Epithelial cell of prostate (primary cell): Measurements from ENCODE around the gene FBXL17.

Experiments used
- DNase-seq: peaks from one replicate; pipeline ENCODE4 v3.0.0-alpha.2; 2011; ENCODE audit warnings: low read depth, low spot score
- H3K27ac ChIP-seq: fragments of 450-650 bp; 2 replicates; pipeline ENCODE4 v1.5.1; 2017; ENCODE audit warnings: mild to moderate bottlenecking

FBXL17 gene

GRCh38 chr5:107884871-107885270 is 497.0 kb downstream of the FBXL17 start:
- no peak for DNase-seq
- no peak overlapping the region for H3K27ac ChIP-seq

GRCh38 chr5:107878661-107879060 is 503.2 kb downstream of the FBXL17 start:
- H3K27ac ChIP-seq: no peak overlapping the region
- no peak for DNase-seq

GRCh38 chr5:107876906-107877305 is 505.0 kb downstream of the FBXL17 start:
- no peak overlapping the region for H3K27ac ChIP-seq
- no peak for DNase-seq

- no peak for DNase-seq
- H3K27ac ChIP-seq: no peak overlapping the region
Observed at GRCh38 chr5:107876261-107876660, 505.6 kb downstream of the FBXL17 start.

- no peak overlapping the region for H3K27ac ChIP-seq
- DNase-seq: no peak
Observed at GRCh38 chr5:107875833-107876232, 506.1 kb downstream of the FBXL17 start.

- H3K27ac ChIP-seq: no peak overlapping the region
- no peak for DNase-seq
Observed at GRCh38 chr5:107874795-107875194, 507.1 kb downstream of the FBXL17 start.

GRCh38 chr5:107873877-107874276 is 508.0 kb downstream of the FBXL17 start:
- no peak for DNase-seq
- H3K27ac ChIP-seq: no peak overlapping the region

- no peak for DNase-seq
- H3K27ac ChIP-seq: no peak overlapping the region
Observed at GRCh38 chr5:107871023-107871422, 510.9 kb downstream of the FBXL17 start.

GRCh38 chr5:107869438-107870115 is 512.3 kb downstream of the FBXL17 start:
- H3K27ac ChIP-seq: peak overlapping the region; percentile 45
- peak; percentile 54 for DNase-seq

- no peak for DNase-seq
- peak overlapping the region; percentile 45 for H3K27ac ChIP-seq
Observed at GRCh38 chr5:107868650-107869409, 513.1 kb downstream of the FBXL17 start.

- no peak overlapping the region for H3K27ac ChIP-seq
- DNase-seq: no peak
Observed at GRCh38 chr5:107867266-107867665, 514.6 kb downstream of the FBXL17 start.

- DNase-seq: no peak
- H3K27ac ChIP-seq: no peak overlapping the region
Observed at GRCh38 chr5:107864793-107865192, 517.1 kb downstream of the FBXL17 start.

GRCh38 chr5:107863125-107863524 is 518.8 kb downstream of the FBXL17 start:
- DNase-seq: no peak
- no peak overlapping the region for H3K27ac ChIP-seq

- DNase-seq: no peak
- no peak overlapping the region for H3K27ac ChIP-seq
Observed at GRCh38 chr5:107861565-107861964, 520.3 kb downstream of the FBXL17 start.

GRCh38 chr5:107860044-107860443 is 521.9 kb downstream of the FBXL17 start:
- no peak overlapping the region for H3K27ac ChIP-seq
- DNase-seq: no peak

GRCh38 chr5:107858788-107859187 is 523.1 kb downstream of the FBXL17 start:
- no peak for DNase-seq
- H3K27ac ChIP-seq: no peak overlapping the region

GRCh38 chr5:107858324-107858723 is 523.6 kb downstream of the FBXL17 start:
- no peak overlapping the region for H3K27ac ChIP-seq
- no peak for DNase-seq

- no peak for DNase-seq
- no peak overlapping the region for H3K27ac ChIP-seq
Observed at GRCh38 chr5:107857785-107858184, 524.1 kb downstream of the FBXL17 start.

GRCh38 chr5:107855171-107855570 is 526.7 kb downstream of the FBXL17 start:
- no peak for DNase-seq
- H3K27ac ChIP-seq: no peak overlapping the region

GRCh38 chr5:107853696-107854095 is 528.2 kb downstream of the FBXL17 start:
- H3K27ac ChIP-seq: no peak overlapping the region
- no peak for DNase-seq

GRCh38 chr5:107853031-107853430 is 528.9 kb downstream of the FBXL17 start:
- H3K27ac ChIP-seq: no peak overlapping the region
- no peak for DNase-seq

- no peak overlapping the region for H3K27ac ChIP-seq
- no peak for DNase-seq
Observed at GRCh38 chr5:107849118-107849517, 532.8 kb downstream of the FBXL17 start.
